GM08714 (cell line): ENCODE results near the gene EML2.

Experiments used
- H3K4me3 ChIP-seq: fragments of 200-500 bp; sonication (Bioruptor generic); 2 replicates; pipeline ENCODE4 v1.5.1; 2014; ENCODE audit warnings: mild to moderate bottlenecking, low read length, inconsistent platforms
- ZNF274 ChIP-seq: IDR thresholded peaks from 2 replicates; pipeline ENCODE4 v1.6.1; 2012; ENCODE audit warnings: mild to moderate bottlenecking, low read depth, low read length

Gene EML2

GRCh38 chr19:45663800-45664199 is 24.6 kb upstream of the EML2 start:
- no peak for TF ChIP-seq ZNF274
- no peak overlapping the region for H3K4me3 ChIP-seq

- H3K4me3 ChIP-seq = no peak overlapping the region
- no peak for TF ChIP-seq ZNF274
Measured at GRCh38 chr19:45660636-45661035, 21.4 kb upstream of the EML2 start.

GRCh38 chr19:45659096-45659729 is 20.0 kb upstream of the EML2 start:
- no peak for TF ChIP-seq ZNF274
- no peak overlapping the region for H3K4me3 ChIP-seq

- no peak overlapping the region for H3K4me3 ChIP-seq
- TF ChIP-seq ZNF274 = no peak
Measured at GRCh38 chr19:45657520-45658167, 18.4 kb upstream of the EML2 start.

- TF ChIP-seq ZNF274 = no peak
- H3K4me3 ChIP-seq = no peak overlapping the region
Measured at GRCh38 chr19:45655073-45655472, 15.9 kb upstream of the EML2 start.

GRCh38 chr19:45653634-45654033 is 14.4 kb upstream of the EML2 start:
- H3K4me3 ChIP-seq = no peak overlapping the region
- TF ChIP-seq ZNF274 = no peak

- TF ChIP-seq ZNF274 = no peak
- no peak overlapping the region for H3K4me3 ChIP-seq
Measured at GRCh38 chr19:45650722-45651121, 11.5 kb upstream of the EML2 start.

GRCh38 chr19:45646345-45646698 is 7.1 kb upstream of the EML2 start:
- TF ChIP-seq ZNF274 = no peak
- no peak overlapping the region; the same call in 1 of the 2 replicates for H3K4me3 ChIP-seq

- H3K4me3 ChIP-seq = peak overlapping the region; percentile 17; the same call in 1 of the 2 replicates
- no peak for TF ChIP-seq ZNF274
Measured at GRCh38 chr19:45645631-45646344, 6.6 kb upstream of the EML2 start.

- H3K4me3 ChIP-seq = no peak overlapping the region; the same call in 1 of the 2 replicates
- TF ChIP-seq ZNF274 = no peak
Measured at GRCh38 chr19:45645068-45645630, 6.0 kb upstream of the EML2 start.

- TF ChIP-seq ZNF274 = no peak
- no peak overlapping the region for H3K4me3 ChIP-seq
Measured at GRCh38 chr19:45643927-45644771, 5.0 kb upstream of the EML2 start.

GRCh38 chr19:45643024-45643926 is 4.1 kb upstream of the EML2 start:
- TF ChIP-seq ZNF274 = no peak
- no peak overlapping the region; the same call in 1 of the 2 replicates for H3K4me3 ChIP-seq
